Hepatocyte (in vitro differentiated cells): ENCODE data around the gene SH3BP4. TPM values are rescaled to one million over a fixed set of nuclear protein-coding genes. Genes with fewer than 3 reads are reported as not detected.

Experiments
- DNase-seq: peaks from one replicate; pipeline ENCODE4 v3.0.0-alpha.2; 2016; ENCODE audit warnings: low spot score
- H2AFZ ChIP-seq: fragments of 200-600 bp; sonication (generic); 2 replicates; pipeline ENCODE4 v1.6.0; 2016; ENCODE audit warnings: antibody characterized with exemption, mild to moderate bottlenecking
- H3K27ac ChIP-seq: fragments of 200-600 bp; sonication (generic); 2 replicates; pipeline ENCODE4 v1.5.1; 2016; ENCODE audit warnings: mild to moderate bottlenecking
- H3K27me3 ChIP-seq: fragments of 200-600 bp; sonication (generic); 2 replicates; pipeline ENCODE4 v1.6.1; 2016
- H3K36me3 ChIP-seq: fragments of 200-600 bp; sonication (generic); replicated peaks from 2 replicates; pipeline ENCODE4 v1.5.1; 2016; ENCODE audit warnings: low read depth; ENCODE audit not compliant: insufficient read depth
- H3K4me1 ChIP-seq: fragments of 200-600 bp; sonication (generic); 2 replicates; pipeline ENCODE4 v1.5.1; 2016; ENCODE audit warnings: mild to moderate bottlenecking, moderate library complexity; ENCODE audit not compliant: insufficient read depth
- H3K4me2 ChIP-seq: fragments of 200-600 bp; sonication (generic); 2 replicates; pipeline ENCODE4 v1.6.0; 2016
- H3K4me3 ChIP-seq: fragments of 200-600 bp; sonication (generic); 2 replicates; pipeline ENCODE4 v1.5.1; 2016; ENCODE audit warnings: mild to moderate bottlenecking
- H3K79me2 ChIP-seq: fragments of 200-600 bp; sonication (generic); 2 replicates; pipeline ENCODE4 v1.6.0; 2017; ENCODE audit warnings: mild to moderate bottlenecking
- H3K9me2 ChIP-seq: fragments of 200-600 bp; sonication (generic); replicated peaks from 2 replicates; pipeline ENCODE4 v1.6.0; 2017; ENCODE audit warnings: mild to moderate bottlenecking; ENCODE audit not compliant: insufficient read depth
- H3K9me3 ChIP-seq: fragments of 200-600 bp; sonication (generic); 2 replicates; pipeline ENCODE4 v1.5.1; 2016; ENCODE audit warnings: low read depth, mild to moderate bottlenecking
- H4K20me1 ChIP-seq: fragments of 200-600 bp; sonication (generic); 2 replicates; pipeline ENCODE4 v1.6.0; 2016; ENCODE audit warnings: mild to moderate bottlenecking; ENCODE audit not compliant: insufficient read depth, poor library complexity, severe bottlenecking
- CTCF ChIP-seq: fragments of 200-600 bp; sonication (generic); IDR thresholded peaks from 2 replicates; pipeline ENCODE4 v1.5.1; 2016; ENCODE audit warnings: antibody characterized with exemption, mild to moderate bottlenecking; ENCODE audit not compliant: poor library complexity
- EZH2 ChIP-seq: fragments of 200-600 bp; sonication (generic); IDR thresholded peaks from 2 replicates; pipeline ENCODE4 v1.6.1; 2016; ENCODE audit warnings: antibody characterized with exemption, mild to moderate bottlenecking, borderline replicate concordance
- EZH2phosphoT487 ChIP-seq: fragments of 200-600 bp; sonication (generic); IDR thresholded peaks from one replicate; pipeline ENCODE4 v1.6.1; 2018; ENCODE audit warnings: antibody characterized with exemption, mild to moderate bottlenecking, low read depth, moderate library complexity; ENCODE audit not compliant: unreplicated experiment, severe bottlenecking
- WGBS: methylation state at CpG from one replicate; pipeline ENCODE4 v1.1.6; 2016; ENCODE audit warnings: low lambda C conversion rate; ENCODE audit errors: missing lambda C conversion rate; 5-methylcytosine and 5-hydroxymethylcytosine counted together
- polyA plus RNA-seq: library from polyadenylated mRNA; unstranded; fragments of >200 nt; fragmentation: Nextera tagmentation; extraction: Ambion mirVana; gene quantifications from 2 replicates; pipeline ENCODE4 v1.2.1, GENCODE V29; 2016
- total RNA-seq: library from RNA; depleted of rRNA; stranded (reverse); fragments of >200 nt; gene quantifications from 2 replicates; pipeline ENCODE4 v1.2.3, GENCODE V29; 2014

Gene SH3BP4
- total and polyA plus RNA-seq, 2 experiments from 2014 or later, result 23.3 to 32.0 TPM

- Histone ChIP-seq H3K4me2 (no peak overlapping the region), H3K4me1 (peaks cover 14% of the 10 kb centered on the region), H4K20me1 (no peaks in the 10 kb centered on the region), H3K27me3 (no peaks in the 10 kb centered on the region), H3K9me2 (no peaks in the 10 kb centered on the region), H3K9me3 (no peaks in the 10 kb centered on the region), H3K36me3 (no peaks in the 10 kb centered on the region), H2AFZ (no peak overlapping the region), H3K27ac (no peak overlapping the region), H3K79me2 (peaks cover 32% of the 10 kb centered on the region), H3K4me3 (no peak overlapping the region)
- WGBS, result 88% methylated on average over 18 of the region's 18 CpGs
- DNase-seq, result no peak
- TF ChIP-seq EZH2phosphoT487 (no peak), CTCF (no peak), EZH2 (no peak)
Measured at GRCh38 chr2:235051436-235052260, 99.8 kb downstream of the SH3BP4 start.

GRCh38 chr2:235052514-235053354, 100.9 kb downstream of the SH3BP4 start:
- Histone ChIP-seq H3K9me2 (no peaks in the 10 kb centered on the region), H3K79me2 (peaks cover 23% of the 10 kb centered on the region), H3K36me3 (no peaks in the 10 kb centered on the region), H3K4me2 (no peak overlapping the region), H2AFZ (no peak overlapping the region), H3K4me1 (peaks cover 14% of the 10 kb centered on the region), H4K20me1 (no peaks in the 10 kb centered on the region), H3K9me3 (no peaks in the 10 kb centered on the region), H3K27me3 (no peaks in the 10 kb centered on the region), H3K4me3 (no peak overlapping the region), H3K27ac (no peak overlapping the region)
- TF ChIP-seq EZH2phosphoT487 (no peak), CTCF (no peak), EZH2 (no peak)
- WGBS, result 94% methylated on average over 25 of the region's 25 CpGs
- no peak for DNase-seq

- H3K27me3 ChIP-seq, result no peaks in the 10 kb centered on the region
- peaks cover 18% of the 10 kb centered on the region for H3K79me2 ChIP-seq
- TF ChIP-seq EZH2 (no peak), CTCF (no peak), EZH2phosphoT487 (no peak)
- DNase-seq, result no peak
- H3K4me1 ChIP-seq, result peaks cover 14% of the 10 kb centered on the region
- 89% methylated on average over 16 of the region's 16 CpGs for WGBS
- H3K9me2 ChIP-seq, result no peaks in the 10 kb centered on the region
- H3K4me2 ChIP-seq, result no peak overlapping the region
- no peak overlapping the region for H3K4me3 ChIP-seq
- no peak overlapping the region for H3K27ac ChIP-seq
- H3K36me3 ChIP-seq, result no peaks in the 10 kb centered on the region
- no peak overlapping the region for H2AFZ ChIP-seq
- H4K20me1 ChIP-seq, result no peaks in the 10 kb centered on the region
- no peaks in the 10 kb centered on the region for H3K9me3 ChIP-seq
Measured at GRCh38 chr2:235053651-235054050, 101.8 kb downstream of the SH3BP4 start.
